Right atrium auricular region (tissue), 2 donors: ENCODE data around the gene RGS12. TPM values are rescaled to one million over a fixed set of nuclear protein-coding genes. Genes with fewer than 3 reads are reported as not detected.
A peak's percentile ranks its signal among the peaks of the same experiment; 100 is the strongest.

Experiments used
- DNase-seq: peaks from one replicate; pipeline ENCODE4 v3.0.0-alpha.2; 2019; ENCODE audit warnings: low spot score
- H3K27ac ChIP-seq, 2 donors: fragments of 200-600 bp; sonication (generic); 1 replicate in 1 of 2; 2 replicates in 1 of 2; pipeline ENCODE4 v1.5.1; 2016 to 2019
- H3K27me3 ChIP-seq, 2 donors: fragments of 200-600 bp; sonication (generic); one replicate each; pipeline versions ENCODE4 v1.5.1 to v1.6.0; 2017 to 2019
- H3K36me3 ChIP-seq: fragments of 200-600 bp; sonication (generic); one replicate; pipeline ENCODE4 v1.5.1; 2016
- H3K4me1 ChIP-seq, 2 donors: fragments of 200-600 bp; sonication (generic); one replicate each; pipeline versions ENCODE4 v1.5.1 to v1.6.0; 2017 to 2019
- H3K4me3 ChIP-seq, 2 donors: fragments of 200-600 bp; sonication (generic); 1 replicate in 1 of 2; 2 replicates in 1 of 2; pipeline ENCODE4 v1.5.1; 2017 to 2019; ENCODE audit warnings: mild to moderate bottlenecking in 1 of 2, moderate library complexity in 1 of 2
- H3K9me3 ChIP-seq, 2 donors: fragments of 200-600 bp; sonication (generic); one replicate each; pipeline ENCODE4 v1.5.1; 2019
- CTCF ChIP-seq, 2 donors: fragments of 200-600 bp; sonication (generic); IDR thresholded peaks; one replicate each; pipeline ENCODE4 v1.5.1; 2019; ENCODE audit warnings: antibody characterized with exemption in 2 of 2
- total RNA-seq, 2 donors: library from RNA; depleted of rRNA; stranded (reverse); fragments of >200 nt; gene quantifications; one replicate each; pipeline ENCODE4 v1.1.0, GENCODE V29; 2016

The RGS12 gene
- total RNA-seq, 2 donors from 2014 or later: 7.0 to 9.9 TPM

GRCh38 chr4:3308691-3309090, 15.9 kb downstream of the RGS12 start:
- TF ChIP-seq CTCF (IDR thresholded peaks at IDR 0.05): no peak
- peaks cover 0 to 27% of the 10 kb centered on the region in 2 donors for H3K4me1 ChIP-seq

GRCh38 chr4:3310301-3311094, 17.7 kb downstream of the RGS12 start:
- Histone ChIP-seq H3K4me3 (no peak overlapping the region), H3K9me3 (no peaks in the 10 kb centered on the region), H3K36me3 (no peaks in the 10 kb centered on the region), H3K4me1 (peaks cover 0 to 15% of the 10 kb centered on the region in 2 donors), H3K27me3 (no peaks in the 10 kb centered on the region), H3K27ac (no peak overlapping the region)
- peak; percentile 34 for DNase-seq
- no peak for TF ChIP-seq CTCF (IDR thresholded peaks at IDR 0.05)

More at GRCh38 chr4:3308691-3309090, 15.9 kb downstream of the RGS12 start:
- DNase-seq: no peak
- no peaks in the 10 kb centered on the region for H3K27me3 ChIP-seq
- H3K4me3 ChIP-seq: no peak overlapping the region
- no peaks in the 10 kb centered on the region for H3K36me3 ChIP-seq
- no peaks in the 10 kb centered on the region for H3K9me3 ChIP-seq
- H3K27ac ChIP-seq: no peak overlapping the region

GRCh38 chr4:3311095-3311372, 18.2 kb downstream of the RGS12 start:
- H3K4me3 ChIP-seq: no peak overlapping the region
- H3K36me3 ChIP-seq: peaks cover 1% of the 10 kb centered on the region
- TF ChIP-seq CTCF (IDR thresholded peaks at IDR 0.05): no peak
- H3K27ac ChIP-seq: no peak overlapping the region
- H3K9me3 ChIP-seq: no peaks in the 10 kb centered on the region
- peaks cover 0 to 9% of the 10 kb centered on the region in 2 donors for H3K4me1 ChIP-seq
- no peaks in the 10 kb centered on the region for H3K27me3 ChIP-seq
- peak; percentile 40 for DNase-seq

GRCh38 chr4:3311489-3312171, 18.8 kb downstream of the RGS12 start:
- Histone ChIP-seq H3K36me3 (peaks cover 7% of the 10 kb centered on the region), H3K4me1 (peaks cover 0 to 4% of the 10 kb centered on the region in 2 donors), H3K4me3 (no peak overlapping the region), H3K27ac (no peak overlapping the region), H3K27me3 (no peaks in the 10 kb centered on the region), H3K9me3 (no peaks in the 10 kb centered on the region)
- DNase-seq: peak; percentile 21
- TF ChIP-seq CTCF (IDR thresholded peaks at IDR 0.05): no peak

- peaks cover 14% of the 10 kb centered on the region for H3K36me3 ChIP-seq
- no peaks in the 10 kb centered on the region for H3K4me1 ChIP-seq
- no peaks in the 10 kb centered on the region for H3K9me3 ChIP-seq
- no peaks in the 10 kb centered on the region for H3K27me3 ChIP-seq
- peak; percentile 36 for DNase-seq
- H3K27ac ChIP-seq: no peak overlapping the region
- TF ChIP-seq CTCF (IDR thresholded peaks at IDR 0.05): no peak
- no peak overlapping the region for H3K4me3 ChIP-seq
Observed at GRCh38 chr4:3312362-3312761, 19.5 kb downstream of the RGS12 start.
